MM.1S (cell line): Measurements from ENCODE around the gene SLC4A3.

ENCODE experiments used
- DNase-seq: peaks from one replicate; pipeline ENCODE4 v3.0.0-alpha.2; 2015
- H2AFZ ChIP-seq: fragments of 300-600 bp; sonication (generic); 2 replicates; pipeline ENCODE4 v1.6.0; 2016; ENCODE audit warnings: antibody characterized with exemption, low read length
- H3F3A ChIP-seq: fragments of 300-600 bp; sonication (generic); 2 replicates; pipeline ENCODE4 v1.6.1; 2016; ENCODE audit warnings: mild to moderate bottlenecking, antibody characterized with exemption, low read length, moderate library complexity, mixed read lengths; ENCODE audit not compliant: insufficient read depth
- H3K27ac ChIP-seq: fragments of 300-600 bp; sonication (generic); 2 replicates; pipeline ENCODE4 v1.5.1; 2016; ENCODE audit warnings: mild to moderate bottlenecking, low read length
- H3K27me3 ChIP-seq: fragments of 300-600 bp; sonication (generic); replicated peaks from 2 replicates; pipeline ENCODE4 v1.6.0; 2016; ENCODE audit warnings: low read length; ENCODE audit not compliant: insufficient read depth
- H3K36me3 ChIP-seq: fragments of 300-600 bp; sonication (generic); replicated peaks from 2 replicates; pipeline ENCODE4 v1.6.1; 2016; ENCODE audit warnings: mild to moderate bottlenecking, low read length, mixed read lengths; ENCODE audit not compliant: insufficient read depth
- H3K4me1 ChIP-seq: fragments of 300-600 bp; sonication (generic); 2 replicates; pipeline ENCODE4 v1.6.1; 2016; ENCODE audit warnings: low read length, mixed read lengths
- H3K4me2 ChIP-seq: fragments of 300-600 bp; sonication (generic); 2 replicates; pipeline ENCODE4 v1.6.0; 2016; ENCODE audit warnings: low read depth, low read length
- H3K4me3 ChIP-seq: fragments of 300-600 bp; sonication (generic); 2 replicates; pipeline ENCODE4 v1.5.1; 2016; ENCODE audit warnings: low read length, mixed read lengths
- H3K79me2 ChIP-seq: fragments of 300-600 bp; sonication (generic); 2 replicates; pipeline ENCODE4 v1.6.1; 2016; ENCODE audit warnings: mixed run types, low read length, mixed read lengths
- H3K9ac ChIP-seq: fragments of 300-600 bp; sonication (generic); 2 replicates; pipeline ENCODE4 v1.6.1; 2016; ENCODE audit warnings: low read length, mixed read lengths
- H3K9me2 ChIP-seq: fragments of 300-600 bp; sonication (generic); replicated peaks from 2 replicates; pipeline ENCODE4 v1.6.1; 2016; ENCODE audit warnings: mild to moderate bottlenecking, low read length, mixed read lengths; ENCODE audit not compliant: insufficient read depth
- H3K9me3 ChIP-seq: fragments of 300-600 bp; sonication (generic); replicated peaks from 2 replicates; pipeline ENCODE4 v1.6.1; 2016; ENCODE audit warnings: mild to moderate bottlenecking, low read length, mixed read lengths; ENCODE audit not compliant: insufficient read depth
- H4K20me1 ChIP-seq: fragments of 300-600 bp; sonication (generic); 2 replicates; pipeline ENCODE4 v1.6.1; 2016; ENCODE audit warnings: mild to moderate bottlenecking, low read length, moderate library complexity, mixed read lengths; ENCODE audit not compliant: insufficient read depth
- CTCF ChIP-seq: fragments of 300-600 bp; sonication (generic); IDR thresholded peaks from 2 replicates; pipeline ENCODE4 v1.5.1; 2016; ENCODE audit warnings: antibody characterized with exemption, low read length, mixed read lengths
- EZH2 ChIP-seq: fragments of 300-600 bp; sonication (generic); optimal IDR thresholded peaks from 2 replicates; pipeline ENCODE3; 2017; ENCODE audit warnings: low read depth, mild to moderate bottlenecking, antibody characterized with exemption, low read length, mixed read lengths
- EZH2phosphoT487 ChIP-seq: fragments of 300-600 bp; sonication (generic); IDR thresholded peaks from 2 replicates; pipeline ENCODE4 v1.6.1; 2018; ENCODE audit warnings: antibody characterized with exemption, low read length

SLC4A3 gene

GRCh38 chr2:219670386-219670785 lies 43.0 kb downstream of the SLC4A3 start:
- Histone ChIP-seq H3K79me2 (no peaks in the 10 kb centered on the region), H3K9ac (no peak overlapping the region), H3K27me3 (no peaks in the 10 kb centered on the region), H3K4me1 (no peaks in the 10 kb centered on the region), H3K36me3 (no peaks in the 10 kb centered on the region), H3F3A (no peaks in the 10 kb centered on the region), H4K20me1 (no peaks in the 10 kb centered on the region), H2AFZ (no peak overlapping the region), H3K4me3 (no peak overlapping the region), H3K9me3 (no peaks in the 10 kb centered on the region), H3K27ac (no peak overlapping the region), H3K4me2 (no peak overlapping the region), H3K9me2 (no peaks in the 10 kb centered on the region)
- DNase-seq, result no peak
- TF ChIP-seq CTCF (no peak), EZH2phosphoT487 (no peak), EZH2 (no peak)

GRCh38 chr2:219671279-219671678 lies 43.8 kb downstream of the SLC4A3 start:
- H3K9ac ChIP-seq, result no peak overlapping the region
- H2AFZ ChIP-seq, result no peak overlapping the region

GRCh38 chr2:219672406-219672805 lies 45.0 kb downstream of the SLC4A3 start:
- H3K4me1 ChIP-seq, result no peaks in the 10 kb centered on the region
- no peak for DNase-seq
- no peak for TF ChIP-seq EZH2
- TF ChIP-seq EZH2phosphoT487, result no peak
- TF ChIP-seq CTCF, result no peak
- H3K27ac ChIP-seq, result no peak overlapping the region
- no peaks in the 10 kb centered on the region for H3K9me2 ChIP-seq
- H4K20me1 ChIP-seq, result no peaks in the 10 kb centered on the region
- H3K4me3 ChIP-seq, result no peak overlapping the region
- H3K36me3 ChIP-seq, result no peaks in the 10 kb centered on the region
- H3K9ac ChIP-seq, result no peak overlapping the region
- H3F3A ChIP-seq, result no peaks in the 10 kb centered on the region
- H3K27me3 ChIP-seq, result no peaks in the 10 kb centered on the region
- H2AFZ ChIP-seq, result no peak overlapping the region
- H3K79me2 ChIP-seq, result no peaks in the 10 kb centered on the region
- H3K4me2 ChIP-seq, result no peak overlapping the region
- H3K9me3 ChIP-seq, result no peaks in the 10 kb centered on the region

More at GRCh38 chr2:219671279-219671678, 43.8 kb downstream of the SLC4A3 start:
- no peaks in the 10 kb centered on the region for H3K27me3 ChIP-seq
- no peak overlapping the region for H3K4me2 ChIP-seq
- no peak overlapping the region for H3K27ac ChIP-seq
- no peaks in the 10 kb centered on the region for H3K9me2 ChIP-seq
- H4K20me1 ChIP-seq, result no peaks in the 10 kb centered on the region
- no peak for TF ChIP-seq EZH2phosphoT487
- no peak for TF ChIP-seq EZH2
- TF ChIP-seq CTCF, result no peak
- H3F3A ChIP-seq, result no peaks in the 10 kb centered on the region
- no peak overlapping the region for H3K4me3 ChIP-seq
- no peaks in the 10 kb centered on the region for H3K4me1 ChIP-seq
- H3K9me3 ChIP-seq, result no peaks in the 10 kb centered on the region
- no peaks in the 10 kb centered on the region for H3K36me3 ChIP-seq
- DNase-seq, result no peak
- H3K79me2 ChIP-seq, result no peaks in the 10 kb centered on the region
